CD4-positive, alpha-beta T cell (primary cell): ENCODE results near the gene USP14. TPM values are rescaled to one million over a fixed set of nuclear protein-coding genes. Genes with fewer than 3 reads are reported as not detected.
"Not testable (repeated sequence)": the region's sequence is repeated elsewhere in the genome, so short reads cannot be mapped to it uniquely, and the experiment has no call there.

Experiments used
- ATAC-seq: fragments of 200-7000 bp; cut with Tn5 transposase; one replicate; pipeline ENCODE4 v1.10.0; 2022; ENCODE audit warnings: mild to moderate bottlenecking; ENCODE audit not compliant: poor library complexity
- CTCF ChIA-PET: fragments of 350-600 bp; sonication (Branson Sonifier 250); formaldehyde crosslinking; loops from one replicate; lab custom pipeline; 2021; ENCODE audit warnings: antibody characterized with exemption, inconsistent platforms; lab: Charles Lee
- POLR2A ChIA-PET: fragments of 350-600 bp; sonication (Branson Sonifier 250); formaldehyde crosslinking; loops from one replicate; lab custom pipeline; 2021; ENCODE audit warnings: antibody characterized with exemption, inconsistent platforms; lab: Charles Lee
- DNase-seq, 14 experiments: peaks; one replicate each; pipeline ENCODE4 v3.0.0-alpha.2; 2013 to 2020; ENCODE audit warnings: mixed read lengths in 2 of 14
- H3K27ac ChIP-seq, 2 donors: one replicate each; pipeline versions ENCODE4 v1.5.1 to v1.7.0; 2013; ENCODE audit warnings: low read length in 2 of 2, low read depth in 1 of 2, mild to moderate bottlenecking in 1 of 2
- H3K27me3 ChIP-seq, 2 experiments: 1 replicate in 1 of 2; 2 replicates in 1 of 2; pipeline versions ENCODE4 v1.6.1 to v1.7.0; 2013; ENCODE audit warnings: low read length in 2 of 2, control low read depth in 1 of 2, mild to moderate bottlenecking in 1 of 2, moderate library complexity in 1 of 2; ENCODE audit not compliant: insufficient read depth in 2 of 2, control insufficient read depth in 1 of 2
- H3K36me3 ChIP-seq: one replicate; pipeline ENCODE4 v1.6.1; 2013; ENCODE audit warnings: low read length, control low read depth; ENCODE audit not compliant: insufficient read depth
- H3K4me1 ChIP-seq: one replicate; pipeline ENCODE4 v1.6.1; 2013; ENCODE audit warnings: low read length, control low read depth; ENCODE audit not compliant: insufficient read depth
- H3K4me3 ChIP-seq: one replicate; pipeline ENCODE4 v1.5.1; 2013; ENCODE audit warnings: mild to moderate bottlenecking, low read length, moderate library complexity
- H3K9me3 ChIP-seq, 2 experiments: 1 replicate in 1 of 2; 2 replicates in 1 of 2; pipeline versions ENCODE4 v1.6.1 to v1.7.0; 2013; ENCODE audit warnings: low read length in 2 of 2, mild to moderate bottlenecking in 2 of 2, control low read depth in 1 of 2, moderate library complexity in 1 of 2; ENCODE audit not compliant: control insufficient read depth in 1 of 2, insufficient read depth in 1 of 2
- H3K27ac Mint-ChIP-seq: one replicate; pipeline ENCODE4 v1.8.0; 2020; ENCODE audit warnings: mixed read lengths
- H3K27me3 Mint-ChIP-seq: one replicate; pipeline ENCODE4 v1.8.0; 2021; ENCODE audit warnings: mixed read lengths
- H3K36me3 Mint-ChIP-seq: one replicate; pipeline ENCODE4 v1.8.0; 2021; ENCODE audit warnings: low read depth, mixed read lengths
- H3K4me1 Mint-ChIP-seq: one replicate; pipeline ENCODE4 v1.8.0; 2021; ENCODE audit warnings: low read depth, mixed read lengths
- H3K4me3 Mint-ChIP-seq: one replicate; pipeline ENCODE4 v1.8.0; 2020; ENCODE audit warnings: mild to moderate bottlenecking, mixed read lengths
- H3K9me3 Mint-ChIP-seq: one replicate; pipeline ENCODE4 v1.8.0; 2020; ENCODE audit warnings: mixed read lengths
- CTCF ChIP-seq: fragments of 200-600 bp; IDR thresholded peaks from one replicate; pipeline ENCODE4 v1.8.0; 2022; ENCODE audit warnings: antibody characterized with exemption, mild to moderate bottlenecking
- intact Hi-C, 2 experiments: fragments of 100-400 bp; cut with DNase I in 1 of 2; cut with micrococcal nuclease in 1 of 2; formaldehyde crosslinking; loops; one replicate each; pipeline versions ENCODE4 v1.15.1 to v1.9.0; 2023 to 2025; cut with DNase I, micrococcal nuclease
- total RNA-seq, 174 experiments: library from RNA in 2 of 174; stranded (reverse) in 2 of 174; gene quantifications; one replicate each; pipeline ENCODE4 v1.2.3 and lab custom pipeline; 2021 to 2026

Gene USP14
- total RNA-seq, 2 experiments from 2014 or later: 51.3 to 56.2 TPM

DNA sequence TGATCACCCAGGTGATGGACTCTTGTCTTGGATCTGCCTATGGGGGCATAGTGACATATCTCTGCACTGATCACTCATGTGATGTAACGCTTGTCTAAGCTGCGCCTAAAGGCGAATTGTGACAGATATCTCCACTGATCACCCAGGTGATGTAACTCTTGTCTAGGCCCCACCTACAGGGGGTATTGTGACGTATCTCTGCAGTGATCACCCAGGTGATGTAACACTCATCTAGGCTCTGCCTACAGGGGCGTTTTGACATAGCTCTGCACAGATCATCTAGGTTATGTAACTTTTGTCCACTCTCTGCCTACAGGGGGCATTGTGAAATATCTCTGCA, 48.5 kb upstream of the USP14 start:
- intact Hi-C loops: loop anchor here (2.0 to 5.0 kb wide), 4 partner anchors 47 to 507 kb away; partner anchors contain the start of genes USP14 (in 2 of the 2) and THOC1 (in 1 of the 2)
- POLR2A ChIA-PET, H3K27ac ChIP-seq, H3K36me3 ChIP-seq, H3K9me3 ChIP-seq, H3K4me3 ChIP-seq, ATAC-seq, CTCF ChIA-PET, H3K27me3 Mint-ChIP-seq, H3K27me3 ChIP-seq, H3K4me3 Mint-ChIP-seq: not testable (repeated sequence)
- Mint-ChIP-seq H3K27ac (peak overlapping the region; percentile 50), H3K36me3 (peaks cover 11% of the 10 kb centered on the region), H3K4me1 (peaks cover 15% of the 10 kb centered on the region), H3K9me3 (peaks cover 22% of the 10 kb centered on the region)
- DNase-seq: peak in 5 of 14 experiments; percentile 17 to 64 (median 26)
- peaks cover 10% of the 10 kb centered on the region for H3K4me1 ChIP-seq
- TF ChIP-seq CTCF: peak; percentile 3

DNA sequence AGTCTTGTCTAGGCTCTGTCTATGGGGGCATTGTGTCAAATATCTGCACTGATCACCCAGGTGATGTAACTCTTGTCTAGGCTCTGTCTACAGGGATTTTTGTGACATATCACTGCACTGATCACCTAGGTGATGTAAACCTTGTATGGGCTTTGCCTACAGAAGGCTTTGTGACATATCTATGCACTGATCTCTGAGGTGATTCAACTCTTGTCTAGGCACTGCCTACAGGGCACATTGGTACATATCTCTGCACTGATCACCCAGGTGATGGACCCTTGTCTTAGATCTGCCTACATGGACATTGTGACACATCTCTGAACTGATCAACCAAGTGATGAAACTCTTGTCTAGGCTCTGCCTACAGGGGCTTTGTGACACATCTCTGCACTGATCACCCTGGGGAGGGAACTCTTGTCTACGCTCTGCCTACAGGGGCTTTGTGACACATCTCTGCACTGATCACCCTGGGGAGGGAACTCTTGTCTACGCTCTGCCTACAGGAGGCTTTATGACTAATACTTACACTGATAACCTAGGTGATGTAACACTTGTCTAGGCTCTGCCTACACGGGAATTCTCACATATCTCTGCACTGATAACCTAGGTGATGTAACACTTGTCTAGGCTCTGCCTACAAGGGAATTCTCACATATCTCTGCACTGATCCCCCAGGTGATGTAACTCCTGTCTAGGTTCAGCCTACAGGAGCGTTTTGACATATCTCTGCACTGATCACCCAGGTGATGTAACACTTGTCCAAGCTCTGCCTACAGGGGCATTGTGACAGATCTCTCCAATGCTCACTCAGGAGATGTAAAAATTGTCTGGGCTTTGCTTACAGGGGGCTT, 47.8 kb upstream of the USP14 start:
- peak overlapping the region; percentile 89 for H3K27ac Mint-ChIP-seq
- CTCF ChIA-PET, H3K4me3 ChIP-seq, ATAC-seq, H3K27me3 ChIP-seq, H3K9me3 ChIP-seq, POLR2A ChIA-PET, H3K36me3 ChIP-seq, H3K27me3 Mint-ChIP-seq: not testable (repeated sequence)
- Histone ChIP-seq H3K4me1 (peaks cover 10% of the 10 kb centered on the region), H3K27ac (peak overlapping the region in 1 of 2 donors; percentile 84)
- peaks cover 11% of the 10 kb centered on the region for H3K36me3 Mint-ChIP-seq
- intact Hi-C loops: loop anchor here (2.0 to 5.0 kb wide), 3 partner anchors 47 to 157 kb away; partner anchors contain the start of genes USP14 (in 2 of the 2) and THOC1 (in 1 of the 2)
- peaks cover 15% of the 10 kb centered on the region for H3K4me1 Mint-ChIP-seq
- peak overlapping the region; percentile 92 for H3K4me3 Mint-ChIP-seq
- peak in 2 of 14 experiments; percentile 16 to 53 for DNase-seq
- peaks cover 22% of the 10 kb centered on the region for H3K9me3 Mint-ChIP-seq

DNA sequence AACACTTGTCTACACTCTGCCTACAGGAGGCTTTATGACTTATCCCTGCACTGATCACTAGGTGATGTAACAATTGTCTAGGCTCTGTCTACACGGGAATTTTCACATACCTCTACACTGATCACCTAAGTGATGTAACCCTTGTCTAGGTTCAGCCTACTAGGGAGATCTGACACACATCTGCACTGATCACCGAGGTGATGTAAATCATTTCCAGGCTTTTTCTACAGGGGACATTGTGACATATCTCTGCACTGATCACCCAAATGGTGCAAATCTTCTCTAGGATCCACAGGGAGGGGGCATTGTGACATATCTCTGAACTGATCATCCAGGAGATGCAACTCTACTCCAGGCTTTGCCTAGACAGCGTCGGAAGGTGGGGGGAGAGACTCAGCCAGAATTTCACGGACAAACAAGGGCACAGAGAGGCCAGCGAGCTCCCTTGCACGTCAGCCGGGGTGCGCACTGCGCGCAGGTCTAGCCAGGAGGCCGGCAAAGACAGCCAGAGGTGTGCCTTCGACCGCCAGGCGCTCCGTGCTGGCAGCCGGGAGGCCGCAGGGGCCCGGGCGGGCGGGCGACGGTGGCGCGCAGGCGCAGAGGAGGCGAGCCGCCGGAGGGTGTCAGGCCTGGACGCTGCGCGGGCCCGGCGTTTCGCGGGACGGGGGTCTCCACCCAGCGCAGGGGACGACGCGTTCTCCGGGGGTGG, 46.9 kb upstream of the USP14 start:
- H3K27ac ChIP-seq: peak overlapping the region in 1 of 2 donors; percentile 84
- peak overlapping the region; percentile 92 for H3K4me3 Mint-ChIP-seq
- ChIA-PET CTCF (no interaction called here), POLR2A (interaction anchor here (1.0 kb wide), 2 partner anchors 46 to 157 kb away, joined by 3 read pairs; partner anchors contain the start of genes THOC1 and USP14)
- intact Hi-C loops: loop anchor here (2.0 to 5.0 kb wide), 3 partner anchors 46 to 156 kb away; partner anchors contain the start of genes USP14 (in 2 of the 2) and THOC1 (in 1 of the 2)
- peaks cover 11% of the 10 kb centered on the region for H3K36me3 Mint-ChIP-seq
- H3K4me3 ChIP-seq: peak overlapping the region; percentile 41
- H3K9me3 Mint-ChIP-seq: peaks cover 22% of the 10 kb centered on the region
- H3K4me1 ChIP-seq: peaks cover 10% of the 10 kb centered on the region
- no peaks in the 10 kb centered on the region for H3K36me3 ChIP-seq
- DNase-seq: peak; percentile 39 to 89 (median 70)
- peak; percentile 48 for ATAC-seq
- no peak for TF ChIP-seq CTCF
- no peaks in the 10 kb centered on the region for H3K27me3 ChIP-seq
- peaks cover 15% of the 10 kb centered on the region for H3K4me1 Mint-ChIP-seq
- H3K27me3 Mint-ChIP-seq: peaks cover 4% of the 10 kb centered on the region
- H3K27ac Mint-ChIP-seq: peak overlapping the region; percentile 89
- peaks cover 0 to 5% of the 10 kb centered on the region in 2 experiments for H3K9me3 ChIP-seq

DNA sequence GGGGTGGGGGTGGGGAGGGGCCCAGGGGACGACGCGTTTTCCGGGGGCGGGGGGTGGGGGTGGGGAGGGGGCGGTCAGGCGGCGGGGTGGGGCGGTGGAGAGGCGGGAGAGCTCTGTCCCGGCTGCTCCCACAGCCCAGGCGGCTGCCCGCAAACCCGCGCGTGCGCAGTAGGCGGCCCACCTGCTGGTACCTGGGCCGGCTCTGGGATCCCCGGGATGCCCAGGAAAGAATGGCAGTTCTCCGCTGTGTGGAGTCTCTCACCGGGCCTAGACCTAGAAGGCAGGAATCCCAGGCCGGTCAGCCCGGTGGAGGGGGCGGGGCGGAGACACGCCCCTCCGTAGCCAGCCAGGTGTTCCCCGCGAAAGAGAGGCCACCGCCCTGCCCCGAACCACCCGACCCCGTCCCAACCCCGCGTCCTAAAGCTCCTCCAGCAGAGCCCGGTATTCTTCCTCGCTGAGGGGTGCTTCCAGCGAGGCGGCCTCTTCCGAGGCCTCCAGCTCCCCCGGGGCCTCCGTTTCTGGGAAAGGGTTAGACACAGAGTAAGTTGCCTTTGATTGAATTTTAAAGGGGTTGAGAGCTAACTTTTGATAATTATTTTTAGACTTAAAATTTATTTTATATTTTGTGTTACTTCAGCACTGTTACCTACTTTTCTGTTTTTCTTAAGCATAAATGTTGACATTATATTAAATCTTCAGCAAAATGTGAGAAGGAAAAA, 46.2 kb upstream of the USP14 start:
- ATAC-seq, CTCF ChIA-PET, H3K9me3 ChIP-seq, H3K27ac ChIP-seq, H3K27me3 Mint-ChIP-seq, H3K4me3 Mint-ChIP-seq, H3K36me3 Mint-ChIP-seq, H3K27ac Mint-ChIP-seq, H3K27me3 ChIP-seq, H3K36me3 ChIP-seq: not testable (repeated sequence)
- H3K4me1 ChIP-seq: peaks cover 10% of the 10 kb centered on the region
- peak in 4 of 14 experiments; percentile 21 to 44 (median 32) for DNase-seq
- intact Hi-C loops: loop anchor here in 1 of 2 experiments (5.0 kb wide), 2 partner anchors 45 to 155 kb away; partner anchors contain the start of genes THOC1 and USP14
- POLR2A ChIA-PET: interaction anchor here (1.0 kb wide), 2 partner anchors 46 to 156 kb away, joined by 3 read pairs; partner anchors contain the start of genes THOC1 and USP14
- H3K9me3 Mint-ChIP-seq: peaks cover 20% of the 10 kb centered on the region
- peak overlapping the region; percentile 20 for H3K4me3 ChIP-seq
- H3K4me1 Mint-ChIP-seq: peaks cover 15% of the 10 kb centered on the region
